ENCODE results near the gene TUBB6. TPM values are rescaled to one million over a fixed set of nuclear protein-coding genes. Genes with fewer than 3 reads are reported as not detected.

The TUBB6 gene
- total and polyA plus RNA-seq, 2 of the 13 experiments (the other 11 are each of a cell fraction or from before 2014, with no cell fraction given): 9.9 to 28.6 TPM

- BruUV-seq (replicated peaks): no TSS peak
- H3K4me1 ChIP-seq (ENCODE audit: insufficient read depth, low read length): peaks cover 35% of the 10 kb centered on the region
- H3K27me3 ChIP-seq (ENCODE audit: control insufficient read depth in 1 of 2, insufficient read depth in 2 of 2, low read length in 2 of 2): no peaks in the 10 kb centered on the region; a peak in 1 of 5 replicates
- ATAC-seq: no peak
- TF ChIP-seq ZNF747 (CRISPR knock-in tag; IDR thresholded peaks at IDR 0.05; ENCODE audit: borderline replicate concordance): no peak
- TF ChIP-seq, protein P1, sequence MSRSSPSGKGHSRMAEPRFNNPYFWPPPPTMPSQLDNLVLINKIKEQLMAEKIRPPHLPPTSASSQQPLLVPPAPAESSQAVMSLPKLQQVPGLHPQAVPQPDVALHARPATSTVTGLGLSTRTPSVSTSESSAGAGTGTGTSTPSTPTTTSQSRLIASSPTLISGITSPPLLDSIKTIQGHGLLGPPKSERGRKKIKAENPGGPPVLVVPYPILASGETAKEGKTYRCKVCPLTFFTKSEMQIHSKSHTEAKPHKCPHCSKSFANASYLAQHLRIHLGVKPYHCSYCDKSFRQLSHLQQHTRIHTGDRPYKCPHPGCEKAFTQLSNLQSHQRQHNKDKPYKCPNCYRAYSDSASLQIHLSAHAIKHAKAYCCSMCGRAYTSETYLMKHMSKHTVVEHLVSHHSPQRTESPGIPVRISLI (CRISPR knock-in tag; IDR thresholded peaks at IDR 0.05; ENCODE audit: borderline replicate concordance): no peak
- no peak for TF ChIP-seq MTF1 (CRISPR knock-in tag; IDR thresholded peaks at IDR 0.05)
- TF ChIP-seq ZFP36L1 (CRISPR knock-in tag; IDR thresholded peaks at IDR 0.05): no peak
- no peak for TF ChIP-seq SALL1 (CRISPR knock-in tag; IDR thresholded peaks at IDR 0.05)
- TF ChIP-seq CSRNP2 (CRISPR knock-in tag; conservative IDR thresholded peaks at IDR 0.05; ENCODE audit: low read depth): no peak
- no peak for TF ChIP-seq ARHGAP35 (CRISPR knock-in tag; IDR thresholded peaks at IDR 0.05; ENCODE audit: borderline replicate concordance)
- H3K36me3 ChIP-seq (replicated peaks in 1 of 2; ENCODE audit: control insufficient read depth in 1 of 2, insufficient read depth in 2 of 2, low read length in 2 of 2): peaks cover 7 to 35% of the 10 kb centered on the region in 2 experiments
- no peak overlapping the region for H3K4me3 ChIP-seq (replicated peaks in 1 of 3; ENCODE audit: insufficient read depth in 1 of 3, low read depth in 2 of 3, low read length in 3 of 3)
- peaks cover 73% of the 10 kb centered on the region for H3K79me2 ChIP-seq (ENCODE audit: insufficient read depth, low read length)
- POLR2A ChIA-PET: no interaction called here
- no peak overlapping the region for H2AFZ ChIP-seq (ENCODE audit: low read length)
- peaks cover 42% of the 10 kb centered on the region for H4K20me1 ChIP-seq (ENCODE audit: insufficient read depth, low read length)
- no peak overlapping the region for H3K27ac ChIP-seq (ENCODE audit: extremely low read length, insufficient read depth, low read length)
- no peak for DNase-seq (ENCODE audit: low spot score)
- in situ Hi-C loops (cut with HindIII; ENCODE audit: extremely low pct_ligation_motif_present, low pct_unique_long_range_greater_than_20kb) (no loop called here), intact Hi-C loops (cut with micrococcal nuclease; ENCODE audit: unreplicated experiment) (loop anchor here (10.0 kb wide), 1 partner anchor 573 kb away; the partner anchor contains the start of gene SEH1L)
- WGBS (ENCODE audit: low lambda C conversion rate): 98% methylated on average over 2 of the region's 2 CpGs
- CTCF ChIA-PET (ENCODE audit: low intra/inter-chr PET ratio, low total read pairs): no interaction called here
- no peak for FAIRE-seq
- H3K9me3 ChIP-seq (ENCODE audit: low read length): no peaks in the 10 kb centered on the region
- no peak overlapping the region for H3K4me2 ChIP-seq (ENCODE audit: low read depth, low read length)
- H3K9ac ChIP-seq (ENCODE audit: insufficient read depth, low read depth, low read length): no peak overlapping the region
These were observed 63.5 kb downstream of the TUBB6 start for GRCh38 chr18:12371590-12371989.

Data from HepG2 (cell line).